Neural progenitor cell (in vitro differentiated cells): ENCODE data around the gene TYSND1. TPM values are rescaled to one million over a fixed set of nuclear protein-coding genes. Genes with fewer than 3 reads are reported as not detected.

Experiments
- DNase-seq: peaks from one replicate; pipeline ENCODE4 v3.0.0-alpha.2; 2016; ENCODE audit warnings: low spot score
- H2AFZ ChIP-seq: fragments of 200-600 bp; sonication (generic); replicated peaks from 2 replicates; pipeline ENCODE4 v1.6.1; 2016; ENCODE audit warnings: antibody characterized with exemption
- H3F3A ChIP-seq: fragments of 200-600 bp; sonication (generic); 2 replicates; pipeline ENCODE4 v1.6.1; 2016; ENCODE audit warnings: antibody characterized with exemption, low read depth
- H3K27ac ChIP-seq: fragments of 200-600 bp; sonication (generic); 2 replicates; pipeline ENCODE4 v1.5.1; 2016; ENCODE audit warnings: mild to moderate bottlenecking
- H3K27me3 ChIP-seq: fragments of 200-600 bp; sonication (generic); 2 replicates; pipeline ENCODE4 v1.6.1; 2016; ENCODE audit warnings: mild to moderate bottlenecking, moderate library complexity
- H3K36me3 ChIP-seq: fragments of 200-600 bp; sonication (generic); 2 replicates; pipeline ENCODE4 v1.5.1; 2016
- H3K4me1 ChIP-seq: fragments of 200-600 bp; sonication (generic); 2 replicates; pipeline ENCODE4 v1.6.1; 2016; ENCODE audit warnings: mixed run types
- H3K4me2 ChIP-seq: fragments of 200-600 bp; sonication (generic); 2 replicates; pipeline ENCODE4 v1.6.1; 2016
- H3K4me3 ChIP-seq: fragments of 200-600 bp; sonication (generic); 2 replicates; pipeline ENCODE4 v1.5.1; 2016
- H3K79me2 ChIP-seq: fragments of 200-600 bp; sonication (generic); 2 replicates; pipeline ENCODE4 v1.6.1; 2016; ENCODE audit warnings: low read depth
- H3K9ac ChIP-seq: fragments of 200-600 bp; sonication (generic); 2 replicates; pipeline ENCODE4 v1.6.1; 2016
- H3K9me3 ChIP-seq: fragments of 200-600 bp; sonication (generic); 2 replicates; pipeline ENCODE4 v1.5.1; 2016; ENCODE audit warnings: low read depth
- H4K20me1 ChIP-seq: fragments of 200-600 bp; sonication (generic); 2 replicates; pipeline ENCODE4 v1.6.1; 2016; ENCODE audit warnings: low read depth
- H3K27ac Mint-ChIP-seq: 3 replicates; pipeline ENCODE4 v1.8.0; 2021; ENCODE audit warnings: mixed read lengths
- H3K27me3 Mint-ChIP-seq: 2 replicates; pipeline ENCODE4 v1.8.0; 2022; ENCODE audit warnings: low read depth, mild to moderate bottlenecking, inconsistent platforms, moderate library complexity, mixed read lengths; ENCODE audit not compliant: insufficient read depth
- H3K36me3 Mint-ChIP-seq: 3 replicates; pipeline ENCODE4 v1.8.0; 2021; ENCODE audit warnings: mixed read lengths
- H3K4me1 Mint-ChIP-seq: 3 replicates; pipeline ENCODE4 v1.8.0; 2021; ENCODE audit warnings: mixed read lengths
- H3K4me3 Mint-ChIP-seq: 3 replicates; pipeline ENCODE4 v1.8.0; 2021; ENCODE audit warnings: mild to moderate bottlenecking, moderate library complexity, mixed read lengths
- H3K9me3 Mint-ChIP-seq: 3 replicates; pipeline ENCODE4 v1.8.0; 2020; ENCODE audit warnings: mixed read lengths
- CTCF ChIP-seq: fragments of 200-600 bp; sonication (generic); IDR thresholded peaks from 2 replicates; pipeline ENCODE4 v1.5.1; 2017; ENCODE audit warnings: antibody characterized with exemption, mild to moderate bottlenecking
- EZH2 ChIP-seq: fragments of 200-600 bp; sonication (generic); IDR thresholded peaks from 2 replicates; pipeline ENCODE4 v1.6.1; 2017; ENCODE audit warnings: antibody characterized with exemption, mild to moderate bottlenecking, moderate library complexity
- EZH2phosphoT487 ChIP-seq: fragments of 200-600 bp; sonication (generic); IDR thresholded peaks from 2 replicates; pipeline ENCODE4 v1.6.1; 2017; ENCODE audit warnings: antibody characterized with exemption
- total RNA-seq: library from RNA; depleted of rRNA; stranded (reverse); fragments of >200 nt; gene quantifications from 2 replicates; pipeline ENCODE4 v1.2.3, GENCODE V29; 2015; ENCODE audit warnings: low replicate concordance

TYSND1 gene
- total RNA-seq, 1 donor from 2014 or later: 7.7 TPM

GRCh38 chr10:70098271-70098670 lies 48.2 kb downstream of the TYSND1 start:
- Mint-ChIP-seq H3K27ac (no peak overlapping the region), H3K36me3 (peaks cover 62% of the 10 kb centered on the region), H3K27me3 (peaks cover 3% of the 10 kb centered on the region), H3K4me3 (no peak overlapping the region), H3K9me3 (no peaks in the 10 kb centered on the region), H3K4me1 (no peaks in the 10 kb centered on the region)
- Histone ChIP-seq H3K4me1 (no peaks in the 10 kb centered on the region), H3K9me3 (no peaks in the 10 kb centered on the region), H3K36me3 (peaks cover 5% of the 10 kb centered on the region), H3K9ac (no peak overlapping the region), H3K79me2 (no peaks in the 10 kb centered on the region), H3F3A (no peaks in the 10 kb centered on the region), H3K4me3 (no peak overlapping the region), H3K27me3 (no peaks in the 10 kb centered on the region), H2AFZ (no peak overlapping the region), H3K27ac (no peak overlapping the region), H4K20me1 (no peaks in the 10 kb centered on the region), H3K4me2 (no peak overlapping the region)
- TF ChIP-seq EZH2 (no peak), CTCF (no peak), EZH2phosphoT487 (no peak)
- DNase-seq: no peak

GRCh38 chr10:70097459-70097858 lies 49.0 kb downstream of the TYSND1 start:
- Mint-ChIP-seq H3K27ac (no peak overlapping the region), H3K4me3 (no peak overlapping the region), H3K9me3 (no peaks in the 10 kb centered on the region), H3K36me3 (peaks cover 65% of the 10 kb centered on the region), H3K4me1 (no peaks in the 10 kb centered on the region), H3K27me3 (peaks cover 3% of the 10 kb centered on the region)
- H4K20me1 ChIP-seq: no peaks in the 10 kb centered on the region
- H3K9me3 ChIP-seq: no peaks in the 10 kb centered on the region
- no peak for DNase-seq
- no peak overlapping the region for H3K4me2 ChIP-seq
- H3K27ac ChIP-seq: no peak overlapping the region
- H3K27me3 ChIP-seq: no peaks in the 10 kb centered on the region
- H3K79me2 ChIP-seq: no peaks in the 10 kb centered on the region
- TF ChIP-seq EZH2phosphoT487 (no peak), EZH2 (no peak), CTCF (no peak)
- H3K4me3 ChIP-seq: no peak overlapping the region
- H3F3A ChIP-seq: no peaks in the 10 kb centered on the region
- no peaks in the 10 kb centered on the region for H3K4me1 ChIP-seq
- peaks cover 5% of the 10 kb centered on the region for H3K36me3 ChIP-seq
- H3K9ac ChIP-seq: no peak overlapping the region
- no peak overlapping the region for H2AFZ ChIP-seq

GRCh38 chr10:70096705-70097420 lies 49.6 kb downstream of the TYSND1 start:
- H3K9ac ChIP-seq: no peak overlapping the region
- H3K9me3 ChIP-seq: no peaks in the 10 kb centered on the region
- no peak for TF ChIP-seq CTCF
- H3K4me1 ChIP-seq: no peaks in the 10 kb centered on the region
- H3K27me3 Mint-ChIP-seq: peaks cover 3% of the 10 kb centered on the region
- H3K27ac ChIP-seq: no peak overlapping the region
- H3K4me1 Mint-ChIP-seq: no peaks in the 10 kb centered on the region
- H3K4me3 Mint-ChIP-seq: no peak overlapping the region
- no peak overlapping the region for H3K4me3 ChIP-seq
- no peaks in the 10 kb centered on the region for H3K9me3 Mint-ChIP-seq
- H3K36me3 Mint-ChIP-seq: peaks cover 64% of the 10 kb centered on the region
- no peak overlapping the region for H3K27ac Mint-ChIP-seq
- no peaks in the 10 kb centered on the region for H3K79me2 ChIP-seq
- H4K20me1 ChIP-seq: no peaks in the 10 kb centered on the region
- no peaks in the 10 kb centered on the region for H3K27me3 ChIP-seq
- no peak overlapping the region for H3K4me2 ChIP-seq
- no peaks in the 10 kb centered on the region for H3F3A ChIP-seq
- DNase-seq: no peak
- H3K36me3 ChIP-seq: peaks cover 5% of the 10 kb centered on the region
- no peak overlapping the region for H2AFZ ChIP-seq
